ENCODE data around the gene NR2C1.

DNA sequence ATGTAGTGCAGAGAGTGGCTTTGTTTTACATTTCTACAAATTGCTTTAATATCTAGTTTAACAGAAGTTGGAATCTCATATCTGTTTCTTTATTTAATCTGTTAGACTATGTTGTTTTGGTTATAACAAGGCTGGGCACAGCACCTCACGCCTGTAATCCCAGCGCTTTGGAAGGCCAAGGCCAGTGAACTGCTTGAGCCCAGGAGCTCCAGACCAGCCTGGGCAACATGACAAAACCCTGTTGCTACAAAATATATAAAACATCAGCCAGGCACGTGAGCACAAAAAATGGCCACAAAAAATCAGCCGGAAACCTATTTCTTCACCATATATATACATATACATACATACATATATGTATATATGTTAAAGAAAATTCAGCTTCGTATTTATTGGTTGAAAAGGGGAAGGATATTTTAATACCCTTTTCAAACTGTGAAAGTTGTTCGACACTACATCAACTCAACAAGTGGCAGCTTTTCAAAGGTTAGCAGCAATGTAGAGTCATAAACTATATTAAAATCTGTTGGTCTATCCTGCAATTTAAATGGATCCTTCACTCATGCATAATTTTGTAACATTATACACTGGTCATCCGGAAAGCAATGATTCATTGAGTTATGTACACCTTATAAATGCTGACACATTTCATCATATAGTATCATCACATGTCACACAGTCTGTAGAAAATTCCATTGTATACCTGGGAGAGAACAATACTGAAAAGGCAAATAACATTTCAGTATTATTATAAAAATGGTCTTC is 7.1 kb downstream of the NR2C1 start:
- TF ChIP-seq POLR2AphosphoS5 (IDR thresholded peaks at IDR 0.05; ENCODE audit: low read depth, low read length) (no peak), POLR2A (IDR thresholded peaks at IDR 0.05; ENCODE audit: low read depth, low read length) (no peak), SPI1 (IDR thresholded peaks at IDR 0.05; ENCODE audit: low read depth, low read length) (no peak), TAF1 (IDR thresholded peaks at IDR 0.05; ENCODE audit: low read depth, low read length) (no peak), POU2F2 (IDR thresholded peaks at IDR 0.05; ENCODE audit: low read depth, low read length) (no peak), PAX5 (IDR thresholded peaks at IDR 0.05; ENCODE audit: insufficient read depth, low read length, severe bottlenecking) (no peak)

All from GM12891 (cell line).